ENCODE results near the gene RNLS. TPM values are rescaled to one million over a fixed set of nuclear protein-coding genes. Genes with fewer than 3 reads are reported as not detected.

The RNLS gene
- total RNA-seq, 2 experiments from 2014 or later: not detected

- no peak overlapping the region for H3K4me2 ChIP-seq (ENCODE audit: low read length)
- no TSS peak for BruUV-seq (replicated peaks)
- H2AFZ ChIP-seq (ENCODE audit: low read length): no peak overlapping the region
- no peaks in the 10 kb centered on the region for H4K20me1 ChIP-seq (ENCODE audit: insufficient read depth, low read length)
- ChIA-PET CTCF (ENCODE audit: unreplicated experiment) (no interaction called here), POLR2A (no interaction called here)
- TF ChIP-seq EZH2phosphoT487 (IDR thresholded peaks at IDR 0.05; ENCODE audit: borderline replicate concordance, low read depth, low read length): no peak
- no peak for TF ChIP-seq CTCF (conservative IDR thresholded peaks at IDR 0.05; ENCODE audit: low read length)
- H3K4me1 ChIP-seq (ENCODE audit: insufficient read depth, low read length, poor library complexity, severe bottlenecking): no peaks in the 10 kb centered on the region
- DNase-seq (ENCODE audit: low spot score): no peak
- H3K4me3 ChIP-seq (ENCODE audit: low read depth, low read length, poor library complexity, severe bottlenecking): no peak overlapping the region
- H3K9me2 ChIP-seq (ENCODE audit: insufficient read depth, low read length): no peaks in the 10 kb centered on the region
- no peaks in the 10 kb centered on the region for H3K36me3 ChIP-seq (ENCODE audit: insufficient read depth, low read length)
- H3K27ac ChIP-seq (ENCODE audit: low read depth, low read length, poor library complexity, severe bottlenecking): no peak overlapping the region
- intact Hi-C loops (cut with micrococcal nuclease; ENCODE audit: unreplicated experiment): no loop called here
- no peaks in the 10 kb centered on the region for H3K9me3 ChIP-seq (ENCODE audit: low read length)
- no peaks in the 10 kb centered on the region for H3K79me2 ChIP-seq (ENCODE audit: insufficient read depth, low read depth, low read length)
These were observed 156.1 kb downstream of the RNLS start for GRCh38 chr10:88427024-88427423.

- intact Hi-C loops (cut with micrococcal nuclease; ENCODE audit: unreplicated experiment): no loop called here
- POLR2A ChIA-PET: interaction anchor here (0.6 to 1.3 kb wide), 3 partner anchors 10 to 119 kb away, joined by 3 to 4 read pairs (median 3); no protein-coding TSS in a partner anchor
These were observed 158.2 kb downstream of the RNLS start for GRCh38 chr10:88424881-88425280.

GRCh38 chr10:88423732-88424131, 159.4 kb downstream of the RNLS start:
- Histone ChIP-seq H3K4me2 (ENCODE audit: low read length) (no peak overlapping the region), H3K9me2 (ENCODE audit: insufficient read depth, low read length) (no peaks in the 10 kb centered on the region), H3K9me3 (ENCODE audit: low read length) (no peaks in the 10 kb centered on the region), H2AFZ (ENCODE audit: low read length) (no peak overlapping the region), H3K4me1 (ENCODE audit: insufficient read depth, low read length, poor library complexity, severe bottlenecking) (no peaks in the 10 kb centered on the region), H3K79me2 (ENCODE audit: insufficient read depth, low read depth, low read length) (no peaks in the 10 kb centered on the region), H4K20me1 (ENCODE audit: insufficient read depth, low read length) (no peaks in the 10 kb centered on the region), H3K27ac (ENCODE audit: low read depth, low read length, poor library complexity, severe bottlenecking) (no peak overlapping the region), H3K4me3 (ENCODE audit: low read depth, low read length, poor library complexity, severe bottlenecking) (no peak overlapping the region), H3K36me3 (ENCODE audit: insufficient read depth, low read length) (no peaks in the 10 kb centered on the region)
- no TSS peak for BruUV-seq (replicated peaks)
- no peak for DNase-seq (ENCODE audit: low spot score)
- TF ChIP-seq CTCF (conservative IDR thresholded peaks at IDR 0.05; ENCODE audit: low read length) (no peak), EZH2phosphoT487 (IDR thresholded peaks at IDR 0.05; ENCODE audit: borderline replicate concordance, low read depth, low read length) (no peak)
- POLR2A ChIA-PET: interaction anchor here (1.3 kb wide), 1 partner anchor 11 kb away, joined by 4 read pairs; no protein-coding TSS in a partner anchor
- CTCF ChIA-PET (ENCODE audit: unreplicated experiment): no interaction called here
- intact Hi-C loops (cut with micrococcal nuclease; ENCODE audit: unreplicated experiment): no loop called here

More at GRCh38 chr10:88424881-88425280, 158.2 kb downstream of the RNLS start:
- Histone ChIP-seq H3K4me3 (ENCODE audit: low read depth, low read length, poor library complexity, severe bottlenecking) (no peak overlapping the region), H3K4me1 (ENCODE audit: insufficient read depth, low read length, poor library complexity, severe bottlenecking) (no peaks in the 10 kb centered on the region), H4K20me1 (ENCODE audit: insufficient read depth, low read length) (no peaks in the 10 kb centered on the region), H3K27ac (ENCODE audit: low read depth, low read length, poor library complexity, severe bottlenecking) (no peak overlapping the region), H3K36me3 (ENCODE audit: insufficient read depth, low read length) (no peaks in the 10 kb centered on the region), H3K9me2 (ENCODE audit: insufficient read depth, low read length) (no peaks in the 10 kb centered on the region), H2AFZ (ENCODE audit: low read length) (no peak overlapping the region), H3K4me2 (ENCODE audit: low read length) (no peak overlapping the region), H3K9me3 (ENCODE audit: low read length) (no peaks in the 10 kb centered on the region), H3K79me2 (ENCODE audit: insufficient read depth, low read depth, low read length) (no peaks in the 10 kb centered on the region)
- DNase-seq (ENCODE audit: low spot score): no peak
- no TSS peak for BruUV-seq (replicated peaks)
- no peak for TF ChIP-seq CTCF (conservative IDR thresholded peaks at IDR 0.05; ENCODE audit: low read length)
- CTCF ChIA-PET (ENCODE audit: unreplicated experiment): no interaction called here

Data from OCI-LY7 (cell line).